Activated naive CD4-positive, alpha-beta T cell treated with anti-CD3 and anti-CD28 coated beads, Interleukin-2, amount 50 U/mL, for 16 hours (primary cell): ENCODE data around the gene DHDH.
"Not testable (repeated sequence)": the region's sequence is repeated elsewhere in the genome, so short reads cannot be mapped to it uniquely, and the experiment has no call there.

Experiments
- DNase-seq: peaks from one replicate; pipeline ENCODE4 v3.0.0-alpha.2; 2020

The DHDH gene

DNA sequence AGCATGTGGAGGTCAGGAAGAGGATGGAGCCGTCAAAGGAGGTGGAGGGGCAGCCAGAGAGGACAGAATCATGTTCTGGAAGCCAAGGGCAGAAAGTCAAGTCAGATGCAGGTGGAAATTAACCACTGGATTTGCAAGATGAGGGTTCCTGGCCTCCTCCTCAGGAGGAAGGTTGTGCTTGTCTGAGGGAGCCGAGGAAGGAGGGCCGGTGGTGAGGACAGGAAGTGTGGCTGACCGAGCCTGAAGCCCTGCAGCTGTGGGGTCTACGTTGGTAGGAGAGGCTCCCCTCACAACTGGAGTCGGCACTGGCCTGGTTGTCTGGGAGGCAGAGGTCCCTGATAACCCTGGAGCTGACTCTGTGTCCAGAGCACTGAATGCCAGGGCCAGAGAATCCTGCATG is 15.4 kb upstream of the DHDH start:
- no peak for DNase-seq

DNA sequence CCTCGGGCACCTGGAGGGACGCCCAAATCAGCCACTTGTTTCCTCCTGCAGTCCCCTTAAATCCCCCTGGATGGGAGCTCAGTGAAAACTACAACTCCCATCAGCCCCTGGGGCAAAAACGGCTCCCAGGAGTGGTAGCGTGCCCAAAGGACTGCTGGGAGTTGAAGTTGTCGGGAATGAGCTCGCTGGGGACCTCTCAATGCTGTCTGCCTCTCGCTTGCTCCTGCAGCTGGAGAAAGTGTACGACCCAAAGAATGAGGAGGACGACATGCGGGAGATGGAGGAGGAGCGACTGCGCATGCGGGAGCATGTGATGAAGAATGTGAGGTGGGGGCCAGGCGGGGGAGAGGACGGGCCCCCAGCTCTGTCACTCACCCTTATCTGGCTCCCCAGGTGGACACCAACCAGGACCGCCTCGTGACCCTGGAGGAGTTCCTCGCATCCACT is 14.7 kb upstream of the DHDH start:
- no peak for DNase-seq

GRCh38 chr19:48919271-48919670 is 14.2 kb upstream of the DHDH start:
- not testable (repeated sequence) for DNase-seq

GRCh38 chr19:48920949-48921348 is 12.6 kb upstream of the DHDH start:
- DNase-seq, result no peak

GRCh38 chr19:48921721-48922500 is 11.6 kb upstream of the DHDH start:
- DNase-seq, result no peak

GRCh38 chr19:48922548-48923490 is 10.7 kb upstream of the DHDH start:
- DNase-seq, result no peak

- no peak for DNase-seq
Observed at GRCh38 chr19:48925240-48925843, 8.2 kb upstream of the DHDH start.

- not testable (repeated sequence) for DNase-seq
Observed at GRCh38 chr19:48925890-48926289, 7.6 kb upstream of the DHDH start.

- DNase-seq, result no peak
Observed at GRCh38 chr19:48926909-48927308, 6.6 kb upstream of the DHDH start.

DNA sequence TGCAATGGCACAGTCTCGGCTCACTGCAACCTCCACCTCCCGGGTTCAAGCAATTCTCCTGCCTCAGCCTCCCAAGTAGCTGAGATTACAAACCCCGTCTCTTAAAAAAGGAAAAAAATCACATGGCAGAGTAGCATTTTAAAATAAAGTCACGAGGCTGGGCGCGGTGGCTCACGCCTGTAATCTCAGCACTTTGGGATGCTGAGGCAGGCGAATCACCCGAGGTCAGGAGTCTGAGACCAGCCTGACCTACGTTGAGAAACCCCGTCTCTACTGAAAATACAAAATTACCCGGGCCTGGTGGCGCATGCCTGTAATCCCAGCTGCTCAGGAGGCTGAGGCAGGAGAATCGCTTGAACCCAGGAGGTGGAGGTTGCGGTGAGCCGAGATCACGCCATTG is 5.8 kb upstream of the DHDH start:
- not testable (repeated sequence) for DNase-seq

GRCh38 chr19:48928164-48929025 is 5.1 kb upstream of the DHDH start:
- DNase-seq, result no peak

- no peak for DNase-seq
Observed at GRCh38 chr19:48934837-48935236, 1.3 kb downstream of the DHDH start.

DNA sequence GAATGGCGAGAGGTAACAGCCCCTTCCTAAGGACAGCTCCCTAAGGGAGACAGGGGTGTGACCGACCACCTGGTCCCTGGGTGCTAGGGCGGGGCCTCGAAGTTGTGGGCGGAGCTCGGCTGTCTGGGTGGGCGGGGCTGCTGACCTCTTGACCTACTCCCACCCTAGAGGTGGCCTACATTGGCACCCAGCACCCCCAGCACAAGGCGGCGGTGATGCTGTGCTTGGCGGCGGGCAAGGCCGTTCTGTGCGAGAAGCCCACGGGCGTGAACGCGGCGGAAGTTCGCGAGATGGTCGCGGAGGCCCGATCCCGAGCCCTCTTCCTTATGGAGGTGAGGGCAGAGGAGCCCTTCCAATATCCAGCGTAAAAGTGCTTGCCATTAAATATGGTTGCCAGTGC is 2.4 kb downstream of the DHDH start:
- DNase-seq, result no peak

GRCh38 chr19:48938256-48938655 is 4.8 kb downstream of the DHDH start:
- DNase-seq, result no peak

DNA sequence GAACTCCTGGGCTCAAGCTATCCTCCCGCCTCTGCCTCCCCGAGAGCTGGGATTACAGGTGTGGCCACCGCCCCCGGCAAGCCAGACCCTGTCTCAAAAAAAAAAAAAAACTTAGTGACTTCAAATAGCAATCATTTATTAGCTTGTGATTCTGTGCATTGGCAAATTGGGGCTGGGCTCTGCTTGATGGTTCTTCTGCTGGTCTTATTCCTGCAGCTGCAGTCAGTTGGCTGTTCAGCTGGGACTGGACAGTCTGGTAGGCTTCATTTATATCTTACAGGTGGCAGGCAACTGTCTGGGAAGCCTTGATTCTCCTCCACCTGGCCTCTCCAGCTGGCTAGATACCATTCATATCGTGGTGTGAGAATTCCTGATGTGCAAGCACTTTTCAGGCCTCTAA is 7.4 kb downstream of the DHDH start:
- DNase-seq, result no peak

DNA sequence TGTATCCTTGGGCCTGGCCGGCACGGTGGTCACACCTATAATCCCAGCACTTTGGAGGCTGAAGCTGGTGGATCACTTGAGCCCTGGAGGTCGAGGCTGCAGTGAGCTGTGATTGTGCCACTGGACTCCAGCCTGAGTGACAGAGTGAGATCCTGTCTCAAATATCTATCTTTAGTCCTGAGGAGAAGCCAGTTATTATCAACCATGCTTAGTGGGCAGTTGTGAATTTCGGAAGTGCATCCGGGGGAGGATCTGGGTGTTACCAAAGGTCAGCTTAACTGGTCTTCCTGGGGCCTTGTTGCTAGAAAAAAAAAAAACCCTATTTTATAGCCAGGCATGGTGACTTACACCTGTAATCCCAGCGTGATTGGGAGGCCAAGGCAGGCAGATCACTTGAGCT is 9.6 kb downstream of the DHDH start:
- DNase-seq, result no peak

GRCh38 chr19:48945415-48945814 is 11.9 kb downstream of the DHDH start:
- no peak for DNase-seq

DNA sequence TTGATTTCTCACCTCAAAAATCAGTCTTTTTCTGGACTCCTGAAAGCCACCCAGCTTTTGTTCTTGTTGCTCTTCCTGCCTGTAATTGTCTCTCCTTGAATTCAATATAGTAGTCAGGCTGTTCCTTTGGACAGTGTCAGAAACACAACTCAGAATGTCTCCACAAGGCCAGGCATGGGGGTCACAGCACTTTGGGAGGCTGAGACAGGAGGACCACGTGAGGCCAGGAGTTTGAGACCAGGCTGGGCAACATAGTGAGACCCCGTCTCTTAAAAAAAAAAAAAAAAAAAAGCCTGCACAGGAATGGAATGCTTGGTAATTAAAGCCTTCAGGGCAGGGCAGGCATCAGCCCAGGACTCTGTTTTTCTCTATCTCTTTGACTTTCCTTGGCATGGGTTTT is 12.3 kb downstream of the DHDH start:
- DNase-seq, result no peak

GRCh38 chr19:48946463-48947257 is 13.2 kb downstream of the DHDH start:
- DNase-seq, result no peak

- no peak for DNase-seq
Observed at GRCh38 chr19:48947258-48947542, 13.7 kb downstream of the DHDH start.

GRCh38 chr19:48950159-48950558 is 16.7 kb downstream of the DHDH start:
- DNase-seq, result no peak
